NB4 (cell line): ENCODE data around the gene FAR1.

ENCODE experiments used
- POLR2A ChIP-seq: IDR thresholded peaks from 2 replicates; pipeline ENCODE4 v1.6.1; 2011; ENCODE audit warnings: mild to moderate bottlenecking; ENCODE audit not compliant: insufficient read length; ENCODE audit errors: extremely low read depth
- TF ChIP-seq, protein P1 (sequence below): IDR thresholded peaks from one replicate; pipeline ENCODE4 v1.5.1; 2012; ENCODE audit warnings: low read depth, low read length

GRCh38 chr11:13775471-13775870, 107.0 kb downstream of the FAR1 start:
- TF ChIP-seq, protein P1, sequence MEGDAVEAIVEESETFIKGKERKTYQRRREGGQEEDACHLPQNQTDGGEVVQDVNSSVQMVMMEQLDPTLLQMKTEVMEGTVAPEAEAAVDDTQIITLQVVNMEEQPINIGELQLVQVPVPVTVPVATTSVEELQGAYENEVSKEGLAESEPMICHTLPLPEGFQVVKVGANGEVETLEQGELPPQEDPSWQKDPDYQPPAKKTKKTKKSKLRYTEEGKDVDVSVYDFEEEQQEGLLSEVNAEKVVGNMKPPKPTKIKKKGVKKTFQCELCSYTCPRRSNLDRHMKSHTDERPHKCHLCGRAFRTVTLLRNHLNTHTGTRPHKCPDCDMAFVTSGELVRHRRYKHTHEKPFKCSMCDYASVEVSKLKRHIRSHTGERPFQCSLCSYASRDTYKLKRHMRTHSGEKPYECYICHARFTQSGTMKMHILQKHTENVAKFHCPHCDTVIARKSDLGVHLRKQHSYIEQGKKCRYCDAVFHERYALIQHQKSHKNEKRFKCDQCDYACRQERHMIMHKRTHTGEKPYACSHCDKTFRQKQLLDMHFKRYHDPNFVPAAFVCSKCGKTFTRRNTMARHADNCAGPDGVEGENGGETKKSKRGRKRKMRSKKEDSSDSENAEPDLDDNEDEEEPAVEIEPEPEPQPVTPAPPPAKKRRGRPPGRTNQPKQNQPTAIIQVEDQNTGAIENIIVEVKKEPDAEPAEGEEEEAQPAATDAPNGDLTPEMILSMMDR: no peak
- TF ChIP-seq POLR2A: no peak
